ENCODE data around the gene NRIP1. TPM values are rescaled to one million over a fixed set of nuclear protein-coding genes. Genes with fewer than 3 reads are reported as not detected.

The NRIP1 gene
- total and polyA plus RNA-seq, 10 of the 15 experiments (the other 5 are each of a cell fraction or from before 2014, with no cell fraction given) = 2.9 to 26.1 (median 9.3) TPM

- no peak for TF ChIP-seq CEBPZ (IDR thresholded peaks at IDR 0.05; ENCODE audit: low read depth, low read length)
- no peak for TF ChIP-seq ZBTB33 (IDR thresholded peaks at IDR 0.05)
- TF ChIP-seq ESRRA (IDR thresholded peaks at IDR 0.05; ENCODE audit: low read length) = no peak
- TF ChIP-seq SPI1 (IDR thresholded peaks at IDR 0.05; ENCODE audit: borderline replicate concordance, insufficient read depth, low read depth, low read length) = no peak
- TF ChIP-seq POLR2AphosphoS2 (IDR thresholded peaks at IDR 0.05; ENCODE audit: low read depth, low read length) = no peak
- no peak for TF ChIP-seq TARDBP (IDR thresholded peaks at IDR 0.05; ENCODE audit: borderline replicate concordance)
Observed at GRCh38 chr21:14977814-14978213, 87.0 kb downstream of the NRIP1 start (continued).

Measured in GM12878 (cell line).